Karpas-422 (cell line): ENCODE measurements around the gene TMEM163. TPM values are rescaled to one million over a fixed set of nuclear protein-coding genes. Genes with fewer than 3 reads are reported as not detected.
A peak's percentile ranks its signal among the peaks of the same experiment; 100 is the strongest.

Source experiments
- DNase-seq: peaks from one replicate; pipeline ENCODE4 v3.0.0-alpha.2; 2015
- H2AFZ ChIP-seq: fragments of 200-600 bp; sonication (generic); 2 replicates; pipeline ENCODE4 v1.6.1; 2014; ENCODE audit warnings: antibody characterized with exemption, low read length, mixed read lengths
- H3K27ac ChIP-seq: fragments of 200-600 bp; sonication (generic); 2 replicates; pipeline ENCODE4 v1.5.1; 2014; ENCODE audit warnings: mild to moderate bottlenecking, low read length, moderate library complexity
- H3K27me3 ChIP-seq: fragments of 200-600 bp; sonication (generic); 2 replicates; pipeline ENCODE4 v1.6.1; 2014; ENCODE audit warnings: low read length, mixed read lengths
- H3K36me3 ChIP-seq: fragments of 200-600 bp; sonication (generic); 2 replicates; pipeline ENCODE4 v1.6.1; 2014; ENCODE audit warnings: low read length, mixed read lengths; ENCODE audit not compliant: insufficient read depth
- H3K4me1 ChIP-seq: fragments of 200-600 bp; sonication (generic); 2 replicates; pipeline ENCODE4 v1.6.1; 2014; ENCODE audit warnings: mild to moderate bottlenecking, low read length, mixed read lengths
- H3K4me2 ChIP-seq: fragments of 200-600 bp; sonication (generic); 2 replicates; pipeline ENCODE4 v1.6.1; 2014; ENCODE audit warnings: low read length, low read depth, mild to moderate bottlenecking; ENCODE audit not compliant: poor library complexity, severe bottlenecking
- H3K4me3 ChIP-seq: fragments of 200-600 bp; sonication (generic); 2 replicates; pipeline ENCODE4 v1.5.1; 2014; ENCODE audit warnings: mild to moderate bottlenecking, antibody characterized with exemption, low read length, mixed read lengths
- H3K79me2 ChIP-seq: fragments of 200-600 bp; sonication (generic); 2 replicates; pipeline ENCODE4 v1.6.1; 2014; ENCODE audit warnings: mild to moderate bottlenecking, low read length, mixed read lengths
- H3K9ac ChIP-seq: fragments of 200-600 bp; sonication (generic); 2 replicates; pipeline ENCODE4 v1.6.0; 2014; ENCODE audit warnings: low read length
- H3K9me2 ChIP-seq: fragments of 200-600 bp; sonication (generic), shearing (Covaris generic); replicated peaks from 2 replicates; pipeline ENCODE4 v1.6.0; 2014; ENCODE audit warnings: mild to moderate bottlenecking, low read length, moderate library complexity; ENCODE audit not compliant: insufficient read depth
- H3K9me3 ChIP-seq: fragments of 300-700, 200-600 bp; sonication (generic); 2 replicates; pipeline ENCODE4 v1.6.1; 2014; ENCODE audit warnings: low read length, mixed read lengths
- H4K20me1 ChIP-seq: fragments of 200-600 bp; sonication (generic); 2 replicates; pipeline ENCODE4 v1.6.1; 2014; ENCODE audit warnings: mild to moderate bottlenecking, antibody characterized with exemption, low read length, low read depth; ENCODE audit not compliant: insufficient read depth
- total RNA-seq: library from RNA; depleted of rRNA; stranded (reverse); fragments of >200 nt; shearing (Covaris generic); gene quantifications from 2 replicates; pipeline ENCODE4 v1.2.3, GENCODE V29; 2014; ENCODE audit warnings: low replicate concordance

Gene TMEM163
- total RNA-seq, 1 experiment from 2014 or later: 4.7 TPM

- H3K79me2 ChIP-seq: no peaks in the 10 kb centered on the region
- no peak overlapping the region for H3K9ac ChIP-seq
- no peaks in the 10 kb centered on the region for H3K9me3 ChIP-seq
- H3K27ac ChIP-seq: no peak overlapping the region
- no peaks in the 10 kb centered on the region for H3K27me3 ChIP-seq
- no peak overlapping the region for H3K4me2 ChIP-seq
- H3K4me1 ChIP-seq: no peaks in the 10 kb centered on the region; the same call in 1 of the 2 replicates
- no peak overlapping the region for H2AFZ ChIP-seq
- H4K20me1 ChIP-seq: peaks cover 6% of the 10 kb centered on the region; the same call in 1 of the 2 replicates
- no peak overlapping the region for H3K4me3 ChIP-seq
- no peaks in the 10 kb centered on the region for H3K36me3 ChIP-seq
- H3K9me2 ChIP-seq: no peaks in the 10 kb centered on the region
- DNase-seq: no peak
Measured at GRCh38 chr2:134462791-134463698, 255.8 kb downstream of the TMEM163 start.

DNA sequence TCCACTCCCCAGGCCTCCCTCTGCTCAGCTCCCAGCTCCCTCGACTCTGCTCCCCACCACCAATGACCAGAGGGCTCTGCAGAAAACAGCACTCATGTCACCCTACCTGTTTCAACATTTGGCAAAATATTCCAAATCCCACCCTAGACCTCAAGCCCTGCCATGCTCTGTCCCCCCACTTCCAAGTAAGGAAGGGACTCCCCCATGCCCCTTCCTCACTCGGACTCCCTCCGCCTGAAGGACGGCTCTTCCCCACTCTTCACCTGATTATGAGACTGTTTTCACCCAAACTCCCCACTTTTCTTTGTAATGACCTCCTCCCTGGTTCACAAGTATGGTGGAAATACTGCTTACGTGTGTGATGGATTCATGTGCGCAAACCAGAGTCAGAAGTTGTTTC is 256.5 kb downstream of the TMEM163 start:
- no peaks in the 10 kb centered on the region for H3K9me2 ChIP-seq
- no peaks in the 10 kb centered on the region for H3K27me3 ChIP-seq
- no peak overlapping the region for H3K9ac ChIP-seq
- H3K27ac ChIP-seq: no peak overlapping the region
- H3K4me2 ChIP-seq: no peak overlapping the region
- no peaks in the 10 kb centered on the region for H3K36me3 ChIP-seq
- no peaks in the 10 kb centered on the region for H3K79me2 ChIP-seq
- H3K4me1 ChIP-seq: no peaks in the 10 kb centered on the region; the same call in 1 of the 2 replicates
- no peaks in the 10 kb centered on the region for H3K9me3 ChIP-seq
- peaks cover 6% of the 10 kb centered on the region; the same call in 1 of the 2 replicates for H4K20me1 ChIP-seq
- no peak for DNase-seq
- no peak overlapping the region for H3K4me3 ChIP-seq
- no peak overlapping the region for H2AFZ ChIP-seq

DNA sequence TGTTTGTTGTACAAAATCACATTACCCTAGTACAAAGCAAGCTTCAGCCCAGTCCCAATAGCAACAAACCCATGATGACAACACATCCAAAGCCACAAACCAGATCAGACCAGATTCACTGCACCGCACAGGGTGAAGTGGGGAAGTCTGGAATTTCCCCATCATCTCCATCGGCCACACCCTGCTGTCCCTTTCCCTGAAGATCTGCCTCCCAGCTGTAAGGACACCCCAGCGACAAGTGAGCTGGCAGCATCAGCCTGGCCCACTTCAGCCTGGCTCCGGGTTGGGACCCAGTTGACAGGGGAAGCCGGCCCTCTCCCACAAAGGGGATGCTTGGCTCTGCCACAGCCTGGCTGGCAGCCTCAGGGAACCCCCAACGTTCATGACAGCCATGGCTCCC is 257.3 kb downstream of the TMEM163 start:
- H3K27ac ChIP-seq: no peak overlapping the region
- H3K27me3 ChIP-seq: no peaks in the 10 kb centered on the region

DNA sequence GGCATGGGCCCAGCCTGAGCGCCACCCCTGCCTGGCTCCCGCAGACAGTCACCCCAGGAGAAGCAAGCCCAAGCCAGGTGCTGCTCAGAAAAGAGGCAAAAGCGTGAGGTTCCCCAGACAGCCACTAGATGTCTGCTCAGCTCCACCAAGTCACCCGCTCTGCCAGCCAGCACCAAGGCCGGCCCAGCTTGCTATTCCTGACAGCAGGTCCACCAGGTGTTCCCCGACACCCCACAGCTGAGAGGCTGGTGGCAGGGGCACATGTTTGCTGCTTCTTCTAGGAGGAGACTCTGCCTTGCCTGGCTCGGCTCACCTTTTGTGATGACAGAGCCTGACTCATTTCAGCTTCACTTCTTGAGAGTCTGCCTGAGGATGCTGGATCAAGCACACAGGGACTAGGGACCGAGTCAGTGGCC is 258.2 kb downstream of the TMEM163 start:
- Histone ChIP-seq H3K79me2 (no peaks in the 10 kb centered on the region), H3K36me3 (no peaks in the 10 kb centered on the region), H3K9me3 (no peaks in the 10 kb centered on the region), H4K20me1 (peaks cover 6% of the 10 kb centered on the region; the same call in 1 of the 2 replicates), H3K27ac (no peak overlapping the region), H3K4me2 (no peak overlapping the region), H3K27me3 (no peaks in the 10 kb centered on the region), H3K9ac (no peak overlapping the region), H3K4me1 (no peaks in the 10 kb centered on the region; the same call in 1 of the 2 replicates), H2AFZ (no peak overlapping the region), H3K9me2 (no peaks in the 10 kb centered on the region), H3K4me3 (no peak overlapping the region)
- peak; percentile 85 for DNase-seq

More for the DNA sequence above, 257.3 kb downstream of the TMEM163 start:
- H3K9me2 ChIP-seq: no peaks in the 10 kb centered on the region
- no peak overlapping the region for H2AFZ ChIP-seq
- H3K9me3 ChIP-seq: no peaks in the 10 kb centered on the region
- H3K4me3 ChIP-seq: no peak overlapping the region
- H3K4me1 ChIP-seq: no peaks in the 10 kb centered on the region; the same call in 1 of the 2 replicates
- no peak overlapping the region for H3K9ac ChIP-seq
- no peak overlapping the region for H3K4me2 ChIP-seq
- H4K20me1 ChIP-seq: peaks cover 6% of the 10 kb centered on the region; the same call in 1 of the 2 replicates
- no peak for DNase-seq
- no peaks in the 10 kb centered on the region for H3K36me3 ChIP-seq
- H3K79me2 ChIP-seq: no peaks in the 10 kb centered on the region

- no peak overlapping the region for H2AFZ ChIP-seq
- no peaks in the 10 kb centered on the region for H3K79me2 ChIP-seq
- H3K4me1 ChIP-seq: no peaks in the 10 kb centered on the region; the same call in 1 of the 2 replicates
- H3K4me3 ChIP-seq: no peak overlapping the region
- no peaks in the 10 kb centered on the region for H3K27me3 ChIP-seq
- no peak overlapping the region for H3K4me2 ChIP-seq
- H3K9me3 ChIP-seq: no peaks in the 10 kb centered on the region
- no peaks in the 10 kb centered on the region for H3K36me3 ChIP-seq
- H3K27ac ChIP-seq: no peak overlapping the region
- H3K9me2 ChIP-seq: no peaks in the 10 kb centered on the region
- peaks cover 6% of the 10 kb centered on the region; the same call in 1 of the 2 replicates for H4K20me1 ChIP-seq
- no peak overlapping the region for H3K9ac ChIP-seq
- no peak for DNase-seq
Measured at GRCh38 chr2:134459706-134460406, 258.9 kb downstream of the TMEM163 start.

DNA sequence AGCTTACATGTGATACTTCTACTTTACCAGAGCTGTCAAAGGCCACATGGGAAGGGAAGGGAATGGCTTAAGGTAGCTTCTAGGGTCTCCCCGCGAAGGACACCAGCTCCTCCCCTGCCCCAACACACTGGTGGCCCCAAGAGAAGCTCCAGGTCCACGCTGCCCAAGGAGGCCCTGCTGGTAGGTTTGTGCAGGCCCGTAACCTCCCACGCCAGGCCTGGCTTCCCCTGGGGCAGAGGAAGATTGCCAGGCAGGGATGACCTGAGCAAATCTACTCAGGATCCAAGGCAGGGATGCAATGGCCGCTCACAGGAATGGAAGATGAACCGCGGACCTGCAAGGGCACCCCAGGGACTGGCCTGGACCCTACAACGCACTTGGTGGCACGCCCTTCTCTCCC is 259.9 kb downstream of the TMEM163 start:
- H3K27ac ChIP-seq: no peak overlapping the region
- no peaks in the 10 kb centered on the region for H3K79me2 ChIP-seq
- H3K9me2 ChIP-seq: no peaks in the 10 kb centered on the region
- no peaks in the 10 kb centered on the region for H3K9me3 ChIP-seq
- no peaks in the 10 kb centered on the region for H3K36me3 ChIP-seq
- H4K20me1 ChIP-seq: peaks cover 6% of the 10 kb centered on the region; the same call in 1 of the 2 replicates
- H3K9ac ChIP-seq: no peak overlapping the region
- no peak overlapping the region for H3K4me2 ChIP-seq
- H3K27me3 ChIP-seq: no peaks in the 10 kb centered on the region
- no peak for DNase-seq
- H2AFZ ChIP-seq: no peak overlapping the region
- H3K4me1 ChIP-seq: no peaks in the 10 kb centered on the region; the same call in 1 of the 2 replicates
- no peak overlapping the region for H3K4me3 ChIP-seq

- H3K9me2 ChIP-seq: no peaks in the 10 kb centered on the region
- no peaks in the 10 kb centered on the region for H3K36me3 ChIP-seq
- peaks cover 6% of the 10 kb centered on the region; the same call in 1 of the 2 replicates for H4K20me1 ChIP-seq
- H3K4me1 ChIP-seq: no peaks in the 10 kb centered on the region; the same call in 1 of the 2 replicates
- H3K79me2 ChIP-seq: no peaks in the 10 kb centered on the region
- no peaks in the 10 kb centered on the region for H3K27me3 ChIP-seq
- no peak overlapping the region for H3K4me2 ChIP-seq
- no peaks in the 10 kb centered on the region for H3K9me3 ChIP-seq
- H2AFZ ChIP-seq: no peak overlapping the region
- no peak overlapping the region for H3K27ac ChIP-seq
- DNase-seq: no peak
- no peak overlapping the region for H3K4me3 ChIP-seq
- H3K9ac ChIP-seq: no peak overlapping the region
Measured at GRCh38 chr2:134458473-134458853, 260.3 kb downstream of the TMEM163 start.
